CD14-positive monocyte (primary cell): ENCODE data around the gene DBF4. TPM values are rescaled to one million over a fixed set of nuclear protein-coding genes. Genes with fewer than 3 reads are reported as not detected.

Experiments
- DNase-seq, 3 donors: peaks; one replicate each; pipeline ENCODE4 v3.0.0-alpha.2; 2011 to 2022
- H2AFZ ChIP-seq: 2 replicates; pipeline ENCODE4 v1.6.0; 2012; ENCODE audit warnings: mild to moderate bottlenecking, low read depth, low read length, inconsistent platforms; ENCODE audit not compliant: insufficient read depth, poor library complexity, severe bottlenecking
- H3K27ac ChIP-seq, 2 donors: 1 replicate in 1 of 2; 2 replicates in 1 of 2; pipeline ENCODE4 v1.5.1; 2012 to 2013; ENCODE audit warnings: low read length in 2 of 2, control low read depth in 1 of 2, inconsistent platforms in 1 of 2, low read depth in 1 of 2, mild to moderate bottlenecking in 1 of 2
- H3K27me3 ChIP-seq, 2 donors: one replicate each; pipeline versions ENCODE4 v1.6.0 to v1.6.1; 2011 to 2013; ENCODE audit warnings: low read length in 2 of 2; ENCODE audit not compliant: control insufficient read depth in 2 of 2, insufficient read depth in 2 of 2
- H3K36me3 ChIP-seq, 2 donors: replicated peaks in 1 of 2; 1 replicate in 1 of 2; 2 replicates in 1 of 2; pipeline versions ENCODE4 v1.5.1 to v1.6.1; 2012 to 2013; ENCODE audit warnings: low read length in 2 of 2, control low read depth in 1 of 2, inconsistent platforms in 1 of 2, mild to moderate bottlenecking in 1 of 2; ENCODE audit not compliant: insufficient read depth in 2 of 2, control insufficient read depth in 1 of 2
- H3K4me1 ChIP-seq, 2 donors: 1 replicate in 1 of 2; 2 replicates in 1 of 2; pipeline versions ENCODE4 v1.5.1 to v1.6.1; 2012 to 2013; ENCODE audit warnings: low read length in 2 of 2, control low read depth in 1 of 2, inconsistent platforms in 1 of 2, mild to moderate bottlenecking in 1 of 2, moderate library complexity in 1 of 2; ENCODE audit not compliant: insufficient read depth in 2 of 2, control insufficient read depth in 1 of 2
- H3K4me2 ChIP-seq: replicated peaks from 2 replicates; pipeline ENCODE3; 2012; ENCODE audit warnings: low read length, moderate library complexity, mild to moderate bottlenecking; ENCODE audit not compliant: poor library complexity, severe bottlenecking; ENCODE audit errors: extremely low read depth
- H3K4me3 ChIP-seq, 3 experiments: fragments of 200-600 bp in 1 of 3; sonication (generic) in 1 of 3; replicated peaks in 1 of 3; 1 replicate in 2 of 3; 2 replicates in 1 of 3; pipeline ENCODE4 v1.5.1; 2011 to 2013; ENCODE audit warnings: low read length in 3 of 3, mild to moderate bottlenecking in 3 of 3, control low read depth in 2 of 3, low read depth in 2 of 3, inconsistent platforms in 1 of 3, moderate library complexity in 1 of 3
- H3K79me2 ChIP-seq: 2 replicates; pipeline ENCODE4 v1.6.0; 2012; ENCODE audit warnings: mild to moderate bottlenecking, control low read depth, inconsistent platforms, low read length, moderate library complexity; ENCODE audit not compliant: insufficient read depth
- H3K9ac ChIP-seq: 2 replicates; pipeline ENCODE4 v1.6.0; 2017; ENCODE audit warnings: low read length, mild to moderate bottlenecking; ENCODE audit not compliant: insufficient read depth, poor library complexity, severe bottlenecking
- H3K9me3 ChIP-seq, 2 donors: replicated peaks in 1 of 2; 1 replicate in 1 of 2; 2 replicates in 1 of 2; pipeline versions ENCODE4 v1.5.1 to v1.6.1; 2012 to 2013; ENCODE audit warnings: low read length in 2 of 2, control low read depth in 1 of 2; ENCODE audit not compliant: control insufficient read depth in 1 of 2, insufficient read depth in 1 of 2
- H4K20me1 ChIP-seq: 2 replicates; pipeline ENCODE4 v1.6.0; 2012; ENCODE audit warnings: mild to moderate bottlenecking, low read length, control low read depth, moderate library complexity; ENCODE audit not compliant: insufficient read depth
- H3K27ac Mint-ChIP-seq, 7 donors: one replicate each; pipeline ENCODE4 v1.8.0; 2020; ENCODE audit warnings: mild to moderate bottlenecking in 7 of 7, mixed read lengths in 7 of 7, moderate library complexity in 6 of 7, inconsistent platforms in 2 of 7
- H3K27me3 Mint-ChIP-seq, 3 donors: one replicate each; pipeline ENCODE4 v1.8.0; 2021 to 2022; ENCODE audit warnings: low read depth in 3 of 3, mild to moderate bottlenecking in 3 of 3, mixed read lengths in 3 of 3, moderate library complexity in 3 of 3, inconsistent platforms in 1 of 3
- H3K36me3 Mint-ChIP-seq, 2 donors: one replicate each; pipeline ENCODE4 v1.8.0; 2020; ENCODE audit warnings: mixed read lengths in 2 of 2, inconsistent platforms in 1 of 2, mild to moderate bottlenecking in 1 of 2
- H3K4me1 Mint-ChIP-seq: one replicate; pipeline ENCODE4 v1.8.0; 2020; ENCODE audit warnings: mild to moderate bottlenecking, mixed read lengths
- H3K4me3 Mint-ChIP-seq, 2 donors: one replicate each; pipeline ENCODE4 v1.8.0; 2020; ENCODE audit warnings: mild to moderate bottlenecking in 2 of 2, mixed read lengths in 2 of 2, moderate library complexity in 1 of 2
- H3K9me3 Mint-ChIP-seq, 7 donors: one replicate each; pipeline ENCODE4 v1.8.0; 2020 to 2022; ENCODE audit warnings: mixed read lengths in 7 of 7, mild to moderate bottlenecking in 6 of 7, moderate library complexity in 6 of 7, inconsistent platforms in 2 of 7
- WGBS: methylation state at CpG from one replicate; pipeline ENCODE4 v1.1.5; 2013; ENCODE audit warnings: missing lambda C conversion rate; ENCODE audit not compliant: insufficient coverage; 5-methylcytosine and 5-hydroxymethylcytosine counted together
- intact Hi-C, 2 donors: fragments of 100-400 bp; cut with micrococcal nuclease; formaldehyde crosslinking; loops; one replicate each; pipeline versions ENCODE4 v1.15.0 to v1.15.1; 2023
- polyA plus RNA-seq, 3 donors: library from polyadenylated mRNA; depleted of rRNA in 1 of 3; unstranded in 2 of 3; stranded (reverse) in 1 of 3; fragments of 300-500 nt in 2 of 3; fragments of >200 nt in 1 of 3; fragmentation: Illumina TruSeq in 2 of 3; gene quantifications; 1 replicate in 2 of 3; 2 replicates in 1 of 3; pipeline ENCODE4 v1.2.3, GENCODE V29; 2012 to 2021
- TF ChIP-seq, protein P1 (sequence below): fragments of 200-600 bp; IDR thresholded peaks from one replicate; pipeline ENCODE4 v1.8.0; 2022; ENCODE audit warnings: antibody characterized with exemption, mild to moderate bottlenecking

DBF4 gene
- polyA plus RNA-seq, 3 donors = 2.6 to 7.3 (median 6.7) TPM

DNA sequence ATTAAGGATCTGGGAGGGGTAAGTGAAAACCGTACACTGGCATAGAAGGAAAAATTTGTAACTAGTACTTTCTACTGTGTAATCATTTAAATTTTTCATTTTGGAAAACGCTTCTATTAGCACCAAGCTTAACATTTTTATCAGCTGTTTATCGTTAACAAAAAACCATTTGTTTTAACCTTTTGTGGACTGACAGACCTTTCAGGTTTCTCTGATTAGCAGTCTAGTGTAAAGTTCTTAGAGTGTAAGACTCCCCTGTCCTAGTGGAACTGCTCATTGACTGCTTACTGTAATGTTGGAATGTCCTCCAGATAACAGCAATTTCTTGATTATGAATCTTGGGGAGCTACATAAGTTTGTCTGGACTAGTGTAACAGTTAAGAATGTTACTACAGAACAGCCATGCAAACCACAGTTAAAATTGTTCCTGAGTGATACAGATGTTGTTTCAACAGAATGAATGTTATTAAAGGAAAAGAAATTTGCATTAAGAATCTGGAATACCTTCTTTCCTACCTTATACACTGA lies 2.0 kb downstream of the DBF4 start:
- Mint-ChIP-seq H3K27me3 (peaks cover 0 to 2% (median 0%) of the 10 kb centered on the region in 3 donors), H3K4me3 (no peak overlapping the region), H3K4me1 (peaks cover 33% of the 10 kb centered on the region), H3K27ac (no peak overlapping the region), H3K36me3 (peaks cover 11 to 18% of the 10 kb centered on the region in 2 donors), H3K9me3 (peaks cover 0 to 3% (median 0%) of the 10 kb centered on the region in 7 donors)
- H3K9me3 ChIP-seq = no peaks in the 10 kb centered on the region
- H3K36me3 ChIP-seq = peaks cover 6 to 17% of the 10 kb centered on the region in 2 donors
- H3K9ac ChIP-seq = no peak overlapping the region
- WGBS = no CpG with 5 or more reads among the region's 3 CpGs
- H4K20me1 ChIP-seq = peaks cover 5% of the 10 kb centered on the region
- H3K27me3 ChIP-seq = no peaks in the 10 kb centered on the region
- H3K4me2 ChIP-seq = no peak overlapping the region
- TF ChIP-seq, protein P1, sequence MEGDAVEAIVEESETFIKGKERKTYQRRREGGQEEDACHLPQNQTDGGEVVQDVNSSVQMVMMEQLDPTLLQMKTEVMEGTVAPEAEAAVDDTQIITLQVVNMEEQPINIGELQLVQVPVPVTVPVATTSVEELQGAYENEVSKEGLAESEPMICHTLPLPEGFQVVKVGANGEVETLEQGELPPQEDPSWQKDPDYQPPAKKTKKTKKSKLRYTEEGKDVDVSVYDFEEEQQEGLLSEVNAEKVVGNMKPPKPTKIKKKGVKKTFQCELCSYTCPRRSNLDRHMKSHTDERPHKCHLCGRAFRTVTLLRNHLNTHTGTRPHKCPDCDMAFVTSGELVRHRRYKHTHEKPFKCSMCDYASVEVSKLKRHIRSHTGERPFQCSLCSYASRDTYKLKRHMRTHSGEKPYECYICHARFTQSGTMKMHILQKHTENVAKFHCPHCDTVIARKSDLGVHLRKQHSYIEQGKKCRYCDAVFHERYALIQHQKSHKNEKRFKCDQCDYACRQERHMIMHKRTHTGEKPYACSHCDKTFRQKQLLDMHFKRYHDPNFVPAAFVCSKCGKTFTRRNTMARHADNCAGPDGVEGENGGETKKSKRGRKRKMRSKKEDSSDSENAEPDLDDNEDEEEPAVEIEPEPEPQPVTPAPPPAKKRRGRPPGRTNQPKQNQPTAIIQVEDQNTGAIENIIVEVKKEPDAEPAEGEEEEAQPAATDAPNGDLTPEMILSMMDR = no peak
- intact Hi-C loops = loop anchor here in 1 of 2 donors (10.0 kb wide), 1 partner anchor 723 kb away; the partner anchor contains the start of gene DMTF1
- H3K4me1 ChIP-seq = peaks cover 17 to 33% of the 10 kb centered on the region in 2 donors
- DNase-seq = no peak
- no peak overlapping the region for H2AFZ ChIP-seq
- no peak overlapping the region for H3K27ac ChIP-seq
- no peak overlapping the region for H3K4me3 ChIP-seq
- peaks cover 89% of the 10 kb centered on the region for H3K79me2 ChIP-seq

DNA sequence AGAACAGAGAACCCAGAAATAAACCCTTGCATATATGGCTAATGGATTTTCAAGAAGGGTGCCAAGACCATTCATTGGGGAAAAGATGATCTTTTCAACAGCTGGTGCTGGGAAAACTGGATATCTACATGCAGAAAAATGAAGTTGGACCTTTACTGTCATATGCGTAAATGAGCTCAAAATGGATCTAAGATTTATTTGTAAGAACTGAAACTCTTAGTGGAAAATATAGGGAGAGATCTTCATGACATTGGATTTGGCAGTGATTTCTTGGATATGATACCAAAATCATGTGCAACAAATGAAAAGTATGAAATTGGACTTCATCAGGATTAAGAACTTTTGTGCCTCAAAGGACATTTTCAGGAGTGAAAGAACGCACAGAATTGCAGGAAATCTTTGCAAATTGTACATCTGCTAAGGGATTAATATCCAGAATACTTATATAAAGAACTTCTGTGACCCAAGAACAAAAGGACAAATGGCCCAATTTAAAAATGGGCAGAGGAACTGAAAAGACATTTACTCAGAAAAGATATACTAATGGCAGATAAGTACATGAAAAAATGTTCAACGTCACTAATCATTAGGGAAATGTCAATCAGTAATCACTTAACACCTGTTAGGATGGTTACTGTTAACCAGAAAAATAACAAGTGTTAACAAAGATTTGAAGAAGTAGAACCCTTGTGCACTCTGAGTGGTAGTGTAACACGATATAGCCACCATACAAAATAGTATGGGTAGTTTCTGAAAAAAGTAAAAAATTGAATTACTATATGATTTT lies 6.1 kb downstream of the DBF4 start:
- Mint-ChIP-seq H3K36me3 (peaks cover 22 to 31% of the 10 kb centered on the region in 2 donors), H3K4me3 (no peak overlapping the region), H3K27me3 (no peaks in the 10 kb centered on the region), H3K9me3 (no peaks in the 10 kb centered on the region), H3K27ac (no peak overlapping the region), H3K4me1 (peaks cover 9% of the 10 kb centered on the region)
- H3K9ac ChIP-seq = no peak overlapping the region
- no peak for DNase-seq
- 100% methylated on average over 1 of the region's 4 CpGs for WGBS
- H3K9me3 ChIP-seq = no peaks in the 10 kb centered on the region
- TF ChIP-seq, protein P1 = no peak
- H3K4me2 ChIP-seq = no peak overlapping the region
- H3K36me3 ChIP-seq = peaks cover 13 to 35% of the 10 kb centered on the region in 2 donors
- intact Hi-C loops = loop anchor here in 1 of 2 donors (10.0 kb wide), 1 partner anchor 568 kb away; no protein-coding TSS in a partner anchor
- H3K4me3 ChIP-seq = no peak overlapping the region
- no peaks in the 10 kb centered on the region for H3K27me3 ChIP-seq
- H4K20me1 ChIP-seq = no peaks in the 10 kb centered on the region
- H3K79me2 ChIP-seq = peaks cover 79% of the 10 kb centered on the region
- peaks cover 0 to 5% of the 10 kb centered on the region in 2 donors for H3K4me1 ChIP-seq
- no peak overlapping the region for H3K27ac ChIP-seq
- no peak overlapping the region for H2AFZ ChIP-seq
